ENCODE results near the gene NUDT3.

GRCh38 chr6:34381081-34381480 is 11.4 kb downstream of the NUDT3 start:
- TF ChIP-seq TEAD4 (IDR thresholded peaks at IDR 0.05), result no peak
- no peak for TF ChIP-seq MAX (IDR thresholded peaks at IDR 0.05)
- no peak for TF ChIP-seq TAF1 (IDR thresholded peaks at IDR 0.05; ENCODE audit: low read depth)
- TF ChIP-seq CREB1 (IDR thresholded peaks at IDR 0.05; ENCODE audit: low read depth), result no peak
- no peak for TF ChIP-seq EP300 (IDR thresholded peaks at IDR 0.05; ENCODE audit: borderline replicate concordance)
- no peak for TF ChIP-seq CEBPB (IDR thresholded peaks at IDR 0.05)
- no peak for TF ChIP-seq YY1 (IDR thresholded peaks at IDR 0.05; ENCODE audit: low read depth)
- no peak for TF ChIP-seq TCF12 (IDR thresholded peaks at IDR 0.05; ENCODE audit: low read depth)
- no peak for TF ChIP-seq RAD21 (IDR thresholded peaks at IDR 0.05; ENCODE audit: low read depth)
- no peak for TF ChIP-seq REST (IDR thresholded peaks at IDR 0.05; ENCODE audit: low read depth)
- no peak for TF ChIP-seq NFIC (IDR thresholded peaks at IDR 0.05)
- TF ChIP-seq ZBTB7A (IDR thresholded peaks at IDR 0.05; ENCODE audit: low read depth), result no peak
- no peak for TF ChIP-seq FOXM1 (IDR thresholded peaks at IDR 0.05; ENCODE audit: borderline replicate concordance, low read depth)
